Pancreas (tissue), 10 donors: Measurements from ENCODE around the gene ABLIM2. TPM values are rescaled to one million over a fixed set of nuclear protein-coding genes. Genes with fewer than 3 reads are reported as not detected.

ENCODE experiments used
- ATAC-seq, 4 donors: fragments of 200-7000 bp; cut with Tn5 transposase; one replicate each; pipeline versions ENCODE4 v1.8.0 to v1.9.1; 2020; ENCODE audit warnings: mild to moderate bottlenecking in 4 of 4, moderate library complexity in 4 of 4
- DNase-seq, 6 donors: peaks; one replicate each; pipeline ENCODE4 v3.0.0-alpha.2; 2020
- FAIRE-seq: peaks from 2 replicates; lab custom pipeline; 2012; peaks lifted over from hg19 to GRCh38; lab: Jason Lieb, UNC
- H3K27ac ChIP-seq, 4 donors: fragments of 200-600 bp; sonication (generic); 1 replicate in 3 of 4; 2 replicates in 1 of 4; pipeline versions ENCODE4 v1.5.0 to v1.8.0; 2020
- H3K27me3 ChIP-seq, 4 donors: fragments of 200-600 bp; one replicate each; pipeline ENCODE4 v1.8.0; 2021
- H3K36me3 ChIP-seq, 3 donors: fragments of 200-600 bp; sonication (generic) in 1 of 3; one replicate each; pipeline versions ENCODE4 v1.5.0 to v1.8.0; 2020 to 2021
- H3K4me1 ChIP-seq, 3 donors: fragments of 200-600 bp; one replicate each; pipeline ENCODE4 v1.8.0; 2021
- H3K4me3 ChIP-seq, 4 donors: fragments of 200-600 bp; sonication (generic) in 2 of 4; one replicate each; pipeline versions ENCODE4 v1.5.0 to v1.8.0; 2020 to 2021
- H3K9me3 ChIP-seq, 4 donors: fragments of 200-600 bp; one replicate each; pipeline ENCODE4 v1.8.0; 2021
- CTCF ChIP-seq, 4 donors: fragments of 200-600 bp; sonication (generic) in 3 of 4; IDR thresholded peaks; one replicate each; pipeline versions ENCODE4 v1.5.0 to v1.8.0; 2021; ENCODE audit warnings: antibody characterized with exemption in 4 of 4
- WGBS, 2 donors: extraction: QIAGEN DNeasy Blood & Tissue Kit; methylation state at CpG; one replicate each; pipeline ENCODE4 v1.1.7; 2013; 5-methylcytosine and 5-hydroxymethylcytosine counted together
- intact Hi-C, 3 donors: fragments of 100-400 bp; cut with DNase I; formaldehyde crosslinking; loops; one replicate each; pipeline versions ENCODE4 v1.11.1 to v1.14.2; 2022
- polyA plus RNA-seq, 2 donors: library from polyadenylated mRNA; stranded (reverse); fragments of 200-250 nt; gene quantifications; one replicate each; pipeline ENCODE4 v1.2.3, GENCODE V29; 2013
- total RNA-seq, 6 donors: library from RNA; stranded (reverse); fragmentation: NEBNext Ultra II Directional in 4 of 6; extraction: Animal tissue kit (Norgen Biotek cat#: 25700) in 4 of 6; gene quantifications; one replicate each; pipeline versions ENCODE4 v1.2.1 to v1.2.4, GENCODE V29; 2021 to 2023
- donor health status: healthy with polysubstance abuse.
- donor health status: DM: no; HTN: no; CAD: no; lungs with moderate emphysema.
- donor health status: DM: no; HTN: no; CAD: no.
- donor health status: control.
- donor health status: control.
- donor health status: Bipolar disorder and iron deficiency.
- donor health status: DM: yes; HTN: yes; CAD: no.
- donor health status: DM: no; HTN: no; CAD: no.
- donor health status: DM: no; HTN: no; CAD: no.
- donor health status: DM: yes; HTN: yes; CAD: no.

ABLIM2 gene
- total and polyA plus RNA-seq, 8 donors, result 4.3 to 13.1 (median 6.6) TPM

- no peak for DNase-seq
- Histone ChIP-seq H3K4me1 (no peaks in the 10 kb centered on the region), H3K4me3 (no peak overlapping the region), H3K36me3 (no peaks in the 10 kb centered on the region), H3K27me3 (no peaks in the 10 kb centered on the region), H3K9me3 (no peaks in the 10 kb centered on the region), H3K27ac (no peak overlapping the region)
- WGBS, 2 donors, result 77 to 82% methylated on average over 5 of the region's 5 CpGs
- no peak for FAIRE-seq
- intact Hi-C loops, result no loop called here
- no peak for TF ChIP-seq CTCF (IDR thresholded peaks at IDR 0.05)
- ATAC-seq, result no peak
These were observed 34.7 kb downstream of the ABLIM2 start for GRCh38 chr4:8123870-8124269.

GRCh38 chr4:8123389-8123788 lies 35.2 kb downstream of the ABLIM2 start:
- Histone ChIP-seq H3K4me3 (no peak overlapping the region), H3K4me1 (no peaks in the 10 kb centered on the region), H3K27me3 (no peaks in the 10 kb centered on the region), H3K27ac (no peak overlapping the region), H3K36me3 (no peaks in the 10 kb centered on the region), H3K9me3 (no peaks in the 10 kb centered on the region)
- peak in 1 of 6 donors; percentile 66 for DNase-seq
- FAIRE-seq, result no peak
- intact Hi-C loops, result no loop called here
- no peak for TF ChIP-seq CTCF (IDR thresholded peaks at IDR 0.05)
- 76% methylated on average over 8 of the region's 8 CpGs for whole genome bisulfite sequencing, 2 donors
- no peak for ATAC-seq

- H3K4me1 ChIP-seq, result no peaks in the 10 kb centered on the region
- 95% methylated on average over 10 of the region's 10 CpGs for WGBS, 2 donors
- peak in 1 of 6 donors; percentile 50 for DNase-seq
- ATAC-seq, result no peak
- TF ChIP-seq CTCF (IDR thresholded peaks at IDR 0.05), result no peak
- no peaks in the 10 kb centered on the region for H3K9me3 ChIP-seq
- H3K27me3 ChIP-seq, result no peaks in the 10 kb centered on the region
- H3K4me3 ChIP-seq, result no peak overlapping the region
- intact Hi-C loops, result no loop called here
- no peak for FAIRE-seq
- no peak overlapping the region for H3K27ac ChIP-seq
- H3K36me3 ChIP-seq, result no peaks in the 10 kb centered on the region
These were observed 35.9 kb downstream of the ABLIM2 start for GRCh38 chr4:8122746-8123145.

GRCh38 chr4:8121292-8122015 lies 37.2 kb downstream of the ABLIM2 start:
- TF ChIP-seq CTCF (IDR thresholded peaks at IDR 0.05), result no peak
- DNase-seq, result peak in 1 of 6 donors; percentile 77
- Histone ChIP-seq H3K4me3 (no peak overlapping the region), H3K36me3 (no peaks in the 10 kb centered on the region), H3K27me3 (no peaks in the 10 kb centered on the region), H3K27ac (peak overlapping the region in 1 of 4 donors; percentile 11), H3K9me3 (no peaks in the 10 kb centered on the region), H3K4me1 (peaks cover 0 to 4% (median 0%) of the 10 kb centered on the region in 3 donors)
- no peak for ATAC-seq
- intact Hi-C loops, result no loop called here
- FAIRE-seq, result no peak
- 95 to 96% methylated on average over 15 to 16 of the region's 16 CpGs for WGBS, 2 donors

- no peaks in the 10 kb centered on the region for H3K9me3 ChIP-seq
- no peak overlapping the region for H3K4me3 ChIP-seq
- H3K27me3 ChIP-seq, result no peaks in the 10 kb centered on the region
- DNase-seq, result peak in 5 of 6 donors; percentile 60 to 84 (median 73)
- 37 to 39% methylated on average over 12 of the region's 12 CpGs for WGBS, 2 donors
- ATAC-seq, result peak; percentile 64 to 87 (median 81)
- TF ChIP-seq CTCF (IDR thresholded peaks at IDR 0.05), result no peak
- H3K27ac ChIP-seq, result peak overlapping the region in 2 of 4 donors; percentile 11 to 16
- intact Hi-C loops, result no loop called here
- no peaks in the 10 kb centered on the region for H3K36me3 ChIP-seq
- no peak for FAIRE-seq
- peaks cover 0 to 4% (median 0%) of the 10 kb centered on the region in 3 donors for H3K4me1 ChIP-seq
These were observed 38.1 kb downstream of the ABLIM2 start for GRCh38 chr4:8120501-8120900.
